ENCODE measurements around the gene FBLN2. TPM values are rescaled to one million over a fixed set of nuclear protein-coding genes. Genes with fewer than 3 reads are reported as not detected.

Gene FBLN2
- total RNA-seq, 1 donor from 2014 or later = 32.9 TPM

GRCh38 chr3:13544951-13545651 is 3.8 kb upstream of the FBLN2 start:
- H3K27ac ChIP-seq = no peak overlapping the region
- ATAC-seq (no peak), DNase-seq (no peak)
- H3K9me3 ChIP-seq = no peaks in the 10 kb centered on the region
- TF ChIP-seq, protein P1, sequence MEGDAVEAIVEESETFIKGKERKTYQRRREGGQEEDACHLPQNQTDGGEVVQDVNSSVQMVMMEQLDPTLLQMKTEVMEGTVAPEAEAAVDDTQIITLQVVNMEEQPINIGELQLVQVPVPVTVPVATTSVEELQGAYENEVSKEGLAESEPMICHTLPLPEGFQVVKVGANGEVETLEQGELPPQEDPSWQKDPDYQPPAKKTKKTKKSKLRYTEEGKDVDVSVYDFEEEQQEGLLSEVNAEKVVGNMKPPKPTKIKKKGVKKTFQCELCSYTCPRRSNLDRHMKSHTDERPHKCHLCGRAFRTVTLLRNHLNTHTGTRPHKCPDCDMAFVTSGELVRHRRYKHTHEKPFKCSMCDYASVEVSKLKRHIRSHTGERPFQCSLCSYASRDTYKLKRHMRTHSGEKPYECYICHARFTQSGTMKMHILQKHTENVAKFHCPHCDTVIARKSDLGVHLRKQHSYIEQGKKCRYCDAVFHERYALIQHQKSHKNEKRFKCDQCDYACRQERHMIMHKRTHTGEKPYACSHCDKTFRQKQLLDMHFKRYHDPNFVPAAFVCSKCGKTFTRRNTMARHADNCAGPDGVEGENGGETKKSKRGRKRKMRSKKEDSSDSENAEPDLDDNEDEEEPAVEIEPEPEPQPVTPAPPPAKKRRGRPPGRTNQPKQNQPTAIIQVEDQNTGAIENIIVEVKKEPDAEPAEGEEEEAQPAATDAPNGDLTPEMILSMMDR (IDR thresholded peaks at IDR 0.05) = no peak
- H3K27me3 ChIP-seq = peaks cover 8% of the 10 kb centered on the region
- intact Hi-C loops (cut with DNase I) = no loop called here
- H3K4me1 ChIP-seq = peaks cover 15% of the 10 kb centered on the region
- no peaks in the 10 kb centered on the region for H3K36me3 ChIP-seq
- H3K4me3 ChIP-seq = no peak overlapping the region

- DNase-seq (no peak), ATAC-seq (no peak)
- Histone ChIP-seq H3K4me3 (no peak overlapping the region), H3K9me3 (no peaks in the 10 kb centered on the region), H3K36me3 (no peaks in the 10 kb centered on the region), H3K27ac (no peak overlapping the region), H3K4me1 (peaks cover 11% of the 10 kb centered on the region), H3K27me3 (peaks cover 8% of the 10 kb centered on the region)
- TF ChIP-seq, protein P1 (IDR thresholded peaks at IDR 0.05) = no peak
- intact Hi-C loops (cut with DNase I) = no loop called here
Observed at GRCh38 chr3:13545952-13546454, 2.9 kb upstream of the FBLN2 start.

DNA sequence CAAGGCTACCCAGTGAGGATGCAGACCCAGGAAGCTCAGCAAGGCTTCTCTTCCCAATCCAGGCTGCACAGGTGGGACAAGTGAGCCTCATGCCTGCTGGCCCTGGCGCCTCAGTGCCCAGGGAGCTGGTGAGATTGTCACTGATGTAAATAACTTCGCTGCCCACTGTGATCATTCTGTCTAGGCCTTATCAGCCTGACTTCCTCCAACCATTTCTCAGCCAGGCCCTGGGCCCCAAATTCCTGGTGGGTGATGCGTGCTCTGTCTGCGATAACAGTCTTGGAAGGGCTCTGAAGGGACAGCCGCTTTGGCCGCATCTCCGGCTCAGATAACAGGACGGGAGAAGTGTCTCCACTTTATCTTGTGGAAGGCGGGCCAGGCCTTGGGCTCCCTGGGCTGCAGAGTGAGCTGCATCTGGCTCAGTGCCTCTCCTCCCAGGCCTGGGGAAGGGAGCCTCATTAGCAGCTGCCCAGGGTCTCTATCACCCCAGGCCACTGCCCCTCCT is 2.2 kb upstream of the FBLN2 start:
- H3K27me3 ChIP-seq = peaks cover 8% of the 10 kb centered on the region
- ATAC-seq (no peak), DNase-seq (no peak)
- TF ChIP-seq, protein P1 (IDR thresholded peaks at IDR 0.05) = no peak
- H3K36me3 ChIP-seq = no peaks in the 10 kb centered on the region
- H3K9me3 ChIP-seq = no peaks in the 10 kb centered on the region
- intact Hi-C loops (cut with DNase I) = no loop called here
- peaks cover 11% of the 10 kb centered on the region for H3K4me1 ChIP-seq
- H3K4me3 ChIP-seq = no peak overlapping the region
- peak overlapping the region; percentile 17 for H3K27ac ChIP-seq

DNA sequence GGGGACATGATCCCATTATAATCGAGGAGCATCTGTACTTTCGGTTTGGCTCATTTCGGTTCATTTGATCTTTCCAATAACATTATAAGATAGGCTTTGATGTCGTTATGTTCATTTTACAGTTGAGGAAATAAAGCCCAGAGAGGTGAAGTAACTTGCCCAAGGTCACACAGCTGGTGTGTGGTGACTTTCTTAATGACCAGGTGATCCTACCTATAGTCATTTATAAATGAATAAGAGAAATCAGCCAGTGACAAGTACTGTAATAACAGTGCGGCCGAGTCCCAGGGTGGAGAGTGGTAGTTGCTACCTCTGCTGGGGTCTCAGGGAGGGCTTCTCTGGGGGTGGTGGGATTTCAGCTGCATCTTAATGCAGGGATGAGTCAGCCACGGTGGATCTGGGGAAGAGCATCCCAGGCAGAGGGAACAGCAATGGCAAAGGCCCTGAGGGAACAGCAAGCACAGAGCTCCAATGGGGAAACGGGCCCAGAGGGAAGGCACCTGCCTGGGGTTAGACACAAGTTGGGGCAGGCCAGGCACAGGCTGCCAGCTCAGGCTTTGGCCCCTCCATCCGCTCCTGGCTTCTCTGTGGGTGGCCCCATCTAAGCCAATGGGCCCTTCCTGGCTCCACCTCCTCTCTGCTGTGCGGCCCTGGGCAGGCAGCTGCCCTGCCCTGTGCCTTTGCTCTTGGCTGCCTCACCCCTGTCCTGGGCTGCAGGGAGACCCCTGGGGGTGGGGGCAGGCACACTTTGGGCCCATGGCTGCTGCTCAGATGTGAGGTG is 1.1 kb upstream of the FBLN2 start:
- DNase-seq (no peak), ATAC-seq (no peak)
- peaks cover 8% of the 10 kb centered on the region for H3K27me3 ChIP-seq
- H3K4me3 ChIP-seq = no peak overlapping the region
- intact Hi-C loops (cut with DNase I) = no loop called here
- no peaks in the 10 kb centered on the region for H3K9me3 ChIP-seq
- H3K4me1 ChIP-seq = peaks cover 11% of the 10 kb centered on the region
- TF ChIP-seq, protein P1 (IDR thresholded peaks at IDR 0.05) = no peak
- H3K27ac ChIP-seq = no peak overlapping the region
- no peaks in the 10 kb centered on the region for H3K36me3 ChIP-seq

- H3K27me3 ChIP-seq = peaks cover 8% of the 10 kb centered on the region
- H3K36me3 ChIP-seq = no peaks in the 10 kb centered on the region
- intact Hi-C loops (cut with DNase I) = no loop called here
- ATAC-seq (no peak), DNase-seq (no peak)
- H3K4me1 ChIP-seq = peaks cover 10% of the 10 kb centered on the region
- peak overlapping the region; percentile 29 for H3K4me3 ChIP-seq
- TF ChIP-seq, protein P1 (IDR thresholded peaks at IDR 0.05) = no peak
- H3K9me3 ChIP-seq = no peaks in the 10 kb centered on the region
- no peak overlapping the region for H3K27ac ChIP-seq
Observed at GRCh38 chr3:13549623-13550422, 898 bp downstream of the FBLN2 start.

All from upper lobe of right lung (tissue), 1 donor.